ENCODE results near the gene MYO15A.

GRCh38 chr17:18105027-18105426, 3.5 kb upstream of the MYO15A start:
- no peak for TF ChIP-seq CTCF (conservative IDR thresholded peaks at IDR 0.05)
- no peak for TF ChIP-seq EZH2 (IDR thresholded peaks at IDR 0.05; ENCODE audit: low read depth)

Measured in PC-9 (cell line).